H1 (cell line): ENCODE measurements around the gene ATP5F1E. TPM values are rescaled to one million over a fixed set of nuclear protein-coding genes. Genes with fewer than 3 reads are reported as not detected.

Experiments
- CTCF ChIA-PET: fragments of 300-600 bp; sonication (Branson Sonifier 250); formaldehyde crosslinking; loops from one replicate; lab custom pipeline; 2021; ENCODE audit not compliant: partially characterized antibody; lab: Charles Lee
- POLR2A ChIA-PET: fragments of 300-600 bp; sonication (Branson Sonifier 250); formaldehyde crosslinking; loops from one replicate; lab custom pipeline; 2021; ENCODE audit warnings: inconsistent platforms; ENCODE audit not compliant: partially characterized antibody; lab: Charles Lee
- DNase-seq, 2 experiments: peaks; one replicate each; pipeline versions ENCODE4 v3.0.0 to v3.0.0-alpha.2; 2010 to 2022; ENCODE audit warnings: low spot score in 2 of 2, low read depth in 1 of 2, mixed read lengths in 1 of 2
- FAIRE-seq: peaks from 2 replicates; lab custom pipeline; 2011; peaks lifted over from hg19 to GRCh38; lab: Jason Lieb, UNC
- H2AFZ ChIP-seq: 2 replicates; pipeline ENCODE4 v1.8.1; 2012; ENCODE audit warnings: low read length, inconsistent platforms
- H2AK5ac ChIP-seq: 2 replicates; pipeline ENCODE4 v1.6.1; 2013; ENCODE audit warnings: low read depth, low read length
- H2BK120ac ChIP-seq: replicated peaks from 2 replicates; pipeline ENCODE3; 2013; ENCODE audit warnings: low read depth, low read length, inconsistent platforms
- H2BK12ac ChIP-seq: 2 replicates; pipeline ENCODE4 v1.6.1; 2013; ENCODE audit warnings: low read depth, low read length
- H2BK15ac ChIP-seq: 2 replicates; pipeline ENCODE4 v1.6.1; 2013; ENCODE audit warnings: low read length
- H2BK20ac ChIP-seq: 2 replicates; pipeline ENCODE4 v1.6.1; 2013; ENCODE audit warnings: low read length
- H2BK5ac ChIP-seq: 2 replicates; pipeline ENCODE4 v1.6.1; 2013; ENCODE audit warnings: low read depth, low read length
- H3K14ac ChIP-seq: 2 replicates; pipeline ENCODE4 v1.6.1; 2013; ENCODE audit warnings: inconsistent platforms; ENCODE audit not compliant: insufficient read length
- H3K18ac ChIP-seq: 2 replicates; pipeline ENCODE4 v1.6.1; 2013; ENCODE audit warnings: low read length; ENCODE audit errors: extremely low read depth
- H3K23ac ChIP-seq: 2 replicates; pipeline ENCODE4 v1.6.1; 2013; ENCODE audit warnings: inconsistent platforms; ENCODE audit not compliant: insufficient read length
- H3K23me2 ChIP-seq: 2 replicates; pipeline ENCODE4 v1.6.1; 2013; ENCODE audit warnings: low read depth, low read length
- H3K27ac ChIP-seq: 2 replicates; pipeline ENCODE4 v1.6.1; 2011; ENCODE audit warnings: low read depth, low read length, inconsistent platforms
- H3K27me3 ChIP-seq, 4 experiments: replicated peaks in 1 of 4; 1 replicate in 1 of 4; 2 replicates in 3 of 4; pipeline versions ENCODE4 v1.6.1 to v1.8.1; 2011 to 2013; ENCODE audit warnings: low read length in 3 of 4, mild to moderate bottlenecking in 3 of 4, inconsistent platforms in 2 of 4, mixed read lengths in 2 of 4, moderate library complexity in 1 of 4; ENCODE audit not compliant: control insufficient read depth in 3 of 4, insufficient read depth in 3 of 4; ENCODE audit errors: extremely low read depth in 1 of 4
- H3K36me3 ChIP-seq, 4 experiments: 2 replicates each; pipeline versions ENCODE4 v1.6.1 to v1.8.1; 2011 to 2013; ENCODE audit warnings: mild to moderate bottlenecking in 4 of 4, low read length in 3 of 4, moderate library complexity in 2 of 4, control low read depth in 1 of 4, inconsistent platforms in 1 of 4; ENCODE audit not compliant: insufficient read depth in 4 of 4, control insufficient read depth in 2 of 4
- H3K4ac ChIP-seq: replicated peaks from 2 replicates; pipeline ENCODE3; 2013; ENCODE audit warnings: low read length, low read depth, mixed read lengths, inconsistent platforms; ENCODE audit not compliant: insufficient read length
- H3K4me1 ChIP-seq, 4 experiments: replicated peaks in 1 of 4; 1 replicate in 1 of 4; 2 replicates in 3 of 4; pipeline versions ENCODE4 v1.6.1 to v1.8.1; 2011 to 2013; ENCODE audit warnings: low read length in 3 of 4, inconsistent platforms in 2 of 4, mixed read lengths in 1 of 4; ENCODE audit not compliant: insufficient read depth in 4 of 4, control insufficient read depth in 3 of 4
- H3K4me2 ChIP-seq, 2 experiments: 2 replicates each; pipeline versions ENCODE4 v1.6.1 to v1.8.1; 2011 to 2013; ENCODE audit warnings: low read depth in 2 of 2, low read length in 2 of 2, control low read depth in 1 of 2, inconsistent platforms in 1 of 2, mild to moderate bottlenecking in 1 of 2; ENCODE audit not compliant: insufficient read depth in 1 of 2
- H3K4me3 ChIP-seq, 4 experiments: fragments of 200-600, 300-600 bp in 1 of 4; sonication (generic), shearing (Covaris generic), sonication (Bioruptor Twin) in 1 of 4; 2 replicates each; pipeline versions ENCODE4 v1.5.1 to v1.8.1; 2011 to 2016; ENCODE audit warnings: low read length in 4 of 4, low read depth in 3 of 4, control low read depth in 2 of 4, inconsistent platforms in 2 of 4, mild to moderate bottlenecking in 2 of 4, mixed read lengths in 1 of 4, moderate library complexity in 1 of 4; ENCODE audit not compliant: insufficient read depth in 2 of 4; ENCODE audit errors: extremely low read depth in 1 of 4
- H3K56ac ChIP-seq: replicated peaks from 2 replicates; pipeline ENCODE3; 2013; ENCODE audit warnings: low read depth, mild to moderate bottlenecking, mixed read lengths, low read length, inconsistent platforms; ENCODE audit not compliant: insufficient read length
- H3K79me1 ChIP-seq: 2 replicates; pipeline ENCODE4 v1.6.1; 2013; ENCODE audit warnings: low read depth, low read length, control low read depth
- H3K79me2 ChIP-seq, 2 experiments: 2 replicates each; pipeline versions ENCODE4 v1.6.1 to v1.8.1; 2012 to 2013; ENCODE audit warnings: low read length in 2 of 2, mild to moderate bottlenecking in 2 of 2, inconsistent platforms in 1 of 2; ENCODE audit not compliant: insufficient read depth in 2 of 2, control insufficient read depth in 1 of 2
- H3K9ac ChIP-seq, 4 experiments: replicated peaks in 1 of 4; 1 replicate in 1 of 4; 2 replicates in 3 of 4; pipeline versions ENCODE4 v1.6.1 to v1.8.1; 2011 to 2013; ENCODE audit warnings: low read depth in 3 of 4, low read length in 3 of 4, control low read depth in 2 of 4, mild to moderate bottlenecking in 2 of 4, moderate library complexity in 2 of 4, inconsistent platforms in 1 of 4; ENCODE audit errors: extremely low read depth in 1 of 4
- H3K9me3 ChIP-seq, 2 experiments: 2 replicates each; pipeline versions ENCODE4 v1.6.1 to v1.8.1; 2012 to 2013; ENCODE audit warnings: mild to moderate bottlenecking in 2 of 2, moderate library complexity in 2 of 2, control low read depth in 1 of 2, inconsistent platforms in 1 of 2, low read depth in 1 of 2, low read length in 1 of 2, mixed read lengths in 1 of 2; ENCODE audit not compliant: insufficient read depth in 2 of 2
- H4K20me1 ChIP-seq, 2 experiments: replicated peaks in 1 of 2; 2 replicates each; pipeline versions ENCODE3 to v1.8.1; 2011 to 2013; ENCODE audit warnings: inconsistent platforms in 2 of 2, low read length in 2 of 2, mild to moderate bottlenecking in 1 of 2; ENCODE audit not compliant: insufficient read depth in 2 of 2, control insufficient read depth in 1 of 2
- H4K5ac ChIP-seq: 2 replicates; pipeline ENCODE4 v1.6.1; 2013; ENCODE audit warnings: low read length, low read depth, mixed read lengths, inconsistent platforms; ENCODE audit not compliant: insufficient read length
- H4K8ac ChIP-seq: 2 replicates; pipeline ENCODE4 v1.8.0; 2013; ENCODE audit warnings: mild to moderate bottlenecking, moderate library complexity, low read length, inconsistent platforms; ENCODE audit not compliant: insufficient read depth; ENCODE audit errors: extremely low read depth
- H4K91ac ChIP-seq: replicated peaks from 2 replicates; pipeline ENCODE3; 2013; ENCODE audit warnings: low read length, mixed read lengths, inconsistent platforms; ENCODE audit not compliant: insufficient read length
- ASH2L ChIP-seq: fragments of 200-600, 300-600 bp; sonication (generic); IDR thresholded peaks from one replicate; pipeline ENCODE4 v1.7.1; 2017; ENCODE audit warnings: low read length
- BRCA1 ChIP-seq: IDR thresholded peaks from 2 replicates; pipeline ENCODE4 v1.6.1; 2012; ENCODE audit warnings: low read depth, low read length, improper control_type of control experiment
- CBX5 ChIP-seq: fragments of 300-800, 300-1000 bp; sonication (generic); IDR thresholded peaks from 2 replicates; pipeline ENCODE4 v1.7.1; 2016; ENCODE audit warnings: antibody characterized with exemption, low read length, low read depth
- FOSL1 ChIP-seq: IDR thresholded peaks from 2 replicates; pipeline ENCODE4 v1.6.1; 2011; ENCODE audit warnings: mild to moderate bottlenecking, low read depth, low read length, moderate library complexity; ENCODE audit not compliant: insufficient read depth
- HDAC2 ChIP-seq, 2 experiments: fragments of 300-600 bp in 1 of 2; sonication (generic) in 1 of 2; IDR thresholded peaks; 2 replicates each; pipeline ENCODE4 v1.6.1; 2011 to 2012; ENCODE audit warnings: low read depth in 2 of 2, low read length in 2 of 2, mild to moderate bottlenecking in 2 of 2, moderate library complexity in 2 of 2, borderline replicate concordance in 1 of 2, inconsistent platforms in 1 of 2
- NANOG ChIP-seq: IDR thresholded peaks from 2 replicates; pipeline ENCODE4 v1.6.1; 2011; ENCODE audit warnings: low read length, low read depth, mild to moderate bottlenecking, inconsistent platforms; ENCODE audit not compliant: insufficient read depth, poor library complexity, severe bottlenecking
- RBBP5 ChIP-seq: IDR thresholded peaks from 2 replicates; pipeline ENCODE4 v1.7.1; 2012; ENCODE audit warnings: low read depth, mild to moderate bottlenecking, inconsistent platforms, low read length, moderate library complexity, borderline replicate concordance
- SP1 ChIP-seq: IDR thresholded peaks from 2 replicates; pipeline ENCODE4 v1.6.1; 2011; ENCODE audit warnings: low read depth, low read length
- SRF ChIP-seq: IDR thresholded peaks from 2 replicates; pipeline ENCODE4 v1.6.1; 2011; ENCODE audit warnings: mild to moderate bottlenecking, low read depth, low read length, moderate library complexity
- TCF12 ChIP-seq: IDR thresholded peaks from 2 replicates; pipeline ENCODE4 v1.6.1; 2011; ENCODE audit warnings: low read depth, mild to moderate bottlenecking, low read length
- WGBS, 2 experiments: shearing (Covaris generic) in 1 of 2; methylation state at CpG; one replicate each; pipeline versions ENCODE4 v1.1.6 to v1.1.7; 2013 to 2015; ENCODE audit warnings: low lambda C conversion rate in 2 of 2, mixed read lengths in 2 of 2, inconsistent platforms in 1 of 2, low coverage in 1 of 2, missing lambda C conversion rate in 1 of 2; ENCODE audit not compliant: insufficient replicate concordance in 2 of 2, insufficient coverage in 1 of 2, insufficient read length in 1 of 2; ENCODE audit errors: extremely low coverage in 1 of 2, missing lambda C conversion rate in 1 of 2; 5-methylcytosine and 5-hydroxymethylcytosine counted together
- polyA plus RNA-seq, 7 experiments: library from polyadenylated mRNA; depleted of rRNA in 3 of 7; stranded (reverse) in 5 of 7; unstranded in 2 of 7; fragments of >200 nt in 5 of 7; fragments of 200-250 nt in 2 of 7; gene quantifications; 1 replicate in 5 of 7; 2 replicates in 1 of 7; 4 replicates in 1 of 7; pipeline versions ENCODE4 v1.2.1 to v1.2.3, GENCODE V29; 2011 to 2013; ENCODE audit warnings: missing spikeins in 2 of 7, mixed read lengths in 2 of 7
- total RNA-seq: library from RNA; stranded (reverse); fragmentation: NEBNext Ultra II Directional; extraction: Animal tissue kit (Norgen Biotek cat#: 25700); gene quantifications from 2 replicates; pipeline ENCODE4 v1.2.1, GENCODE V29; 2021

The ATP5F1E gene
- total and polyA plus RNA-seq, 2 of the 8 experiments (the other 6 are each of a cell fraction or from before 2014, with no cell fraction given): 15.7 to 47.8 TPM

- H3K4me3 ChIP-seq: no peak overlapping the region
- H3K36me3 ChIP-seq: no peaks in the 10 kb centered on the region
- TF ChIP-seq FOSL1: no peak
- TF ChIP-seq BRCA1: no peak
- no peak for TF ChIP-seq TCF12
- TF ChIP-seq RBBP5: no peak
- no peak for TF ChIP-seq NANOG
- no peak for TF ChIP-seq HDAC2 (IDR thresholded peaks at IDR 0.05; ENCODE audit: borderline replicate concordance in 1 of 2, low read depth in 2 of 2, low read length in 2 of 2)
- TF ChIP-seq ASH2L: no peak
- TF ChIP-seq CBX5: no peak
- TF ChIP-seq SP1: no peak
- no peak for TF ChIP-seq SRF
- no peak overlapping the region for H2BK15ac ChIP-seq
- H2BK5ac ChIP-seq: no peak overlapping the region
- FAIRE-seq (no peak), DNase-seq (no peak)
- no peak overlapping the region for H2AK5ac ChIP-seq
- no peak overlapping the region for H4K8ac ChIP-seq
- H2AFZ ChIP-seq: no peak overlapping the region
- no peaks in the 10 kb centered on the region for H4K20me1 ChIP-seq
- H3K9ac ChIP-seq: no peak overlapping the region
- CTCF ChIA-PET: interaction anchor here (1.1 to 1.4 kb wide), 2 partner anchors 115 to 163 kb away, joined by 3 read pairs; no protein-coding TSS in a partner anchor
- no peak overlapping the region for H2BK20ac ChIP-seq
- H3K4ac ChIP-seq: no peak overlapping the region
- no peak overlapping the region for H4K91ac ChIP-seq
- H3K23me2 ChIP-seq: peaks cover 2% of the 10 kb centered on the region; the same call in 1 of the 2 replicates
- POLR2A ChIA-PET: no interaction called here
- H3K18ac ChIP-seq: no peak overlapping the region
- H3K23ac ChIP-seq: no peak overlapping the region
- no peaks in the 10 kb centered on the region; a peak in 1 of 4 replicates for H3K9me3 ChIP-seq
- H3K56ac ChIP-seq: no peak overlapping the region
- H3K14ac ChIP-seq: no peak overlapping the region
- H3K79me2 ChIP-seq: peaks cover 11 to 28% of the 10 kb centered on the region in 2 experiments; a peak in 3 of 4 replicates
- no peaks in the 10 kb centered on the region; the same call in 1 of the 2 replicates for H3K79me1 ChIP-seq
- H3K4me1 ChIP-seq: peaks cover 0 to 4% (median 0%) of the 10 kb centered on the region in 4 experiments; a peak in 1 of 7 replicates
- H3K4me2 ChIP-seq: no peak overlapping the region
- no peak overlapping the region for H4K5ac ChIP-seq
- no peak overlapping the region for H3K27ac ChIP-seq
- 84% methylated on average over 3 of the region's 3 CpGs; no CpG with 5 or more reads in 1 of the 2 experiments for WGBS, 2 experiments
- no peaks in the 10 kb centered on the region for H3K27me3 ChIP-seq
- no peak overlapping the region for H2BK12ac ChIP-seq
- no peak overlapping the region for H2BK120ac ChIP-seq
Measured at GRCh38 chr20:59044295-59044694, 12.2 kb upstream of the ATP5F1E start.
